Kidney (tissue), 14 donors: ENCODE measurements around the gene CFB. TPM values are rescaled to one million over a fixed set of nuclear protein-coding genes. Genes with fewer than 3 reads are reported as not detected.

ENCODE experiments used
- DNase-seq, 5 donors: peaks; one replicate each; pipeline ENCODE4 v3.0.0-alpha.2; 2013 to 2020
- FAIRE-seq: peaks from 2 replicates; lab custom pipeline; 2012; peaks lifted over from hg19 to GRCh38; lab: Jason Lieb, UNC
- H3K27ac ChIP-seq, 2 donors: one replicate each; pipeline ENCODE4 v1.7.0; 2013; ENCODE audit warnings: low read depth in 2 of 2, low read length in 2 of 2, inconsistent platforms in 1 of 2
- H3K27me3 ChIP-seq: one replicate; pipeline ENCODE4 v1.7.1; 2013; ENCODE audit warnings: low read length, inconsistent platforms; ENCODE audit not compliant: control insufficient read depth, insufficient read depth
- H3K36me3 ChIP-seq, 3 donors: one replicate each; pipeline versions ENCODE4 v1.7.0 to v1.7.1; 2013; ENCODE audit warnings: low read length in 3 of 3, control low read depth in 1 of 3, inconsistent platforms in 1 of 3; ENCODE audit not compliant: insufficient read depth in 3 of 3, control insufficient read depth in 2 of 3
- H3K4me1 ChIP-seq, 3 donors: one replicate each; pipeline versions ENCODE4 v1.7.0 to v1.7.1; 2013; ENCODE audit warnings: low read length in 3 of 3, inconsistent platforms in 1 of 3, low read depth in 1 of 3; ENCODE audit not compliant: control insufficient read depth in 2 of 3, insufficient read depth in 2 of 3
- H3K4me3 ChIP-seq, 3 donors: one replicate each; pipeline versions ENCODE4 v1.7.0 to v1.8.1; 2013; ENCODE audit warnings: low read length in 3 of 3, control low read depth in 1 of 3, inconsistent platforms in 1 of 3
- H3K9ac ChIP-seq, 3 donors: one replicate each; pipeline versions ENCODE4 v1.7.0 to v1.7.1; 2013; ENCODE audit warnings: low read length in 3 of 3, control low read depth in 1 of 3, inconsistent platforms in 1 of 3
- H3K9me3 ChIP-seq, 3 donors: one replicate each; pipeline versions ENCODE4 v1.7.0 to v1.7.1; 2013; ENCODE audit warnings: low read length in 3 of 3, control low read depth in 1 of 3, inconsistent platforms in 1 of 3; ENCODE audit not compliant: control insufficient read depth in 2 of 3, insufficient read depth in 1 of 3
- CTCF ChIP-seq: IDR thresholded peaks from 3 replicates; pipeline ENCODE4 v1.5.1; 2012; ENCODE audit warnings: mild to moderate bottlenecking, moderate library complexity, borderline replicate concordance; ENCODE audit not compliant: insufficient read depth; ENCODE audit errors: extremely low read depth
- intact Hi-C: fragments of 100-400 bp; cut with DNase I; formaldehyde crosslinking; loops from one replicate; pipeline ENCODE4 v1.11.1; 2022
- polyA plus RNA-seq: library from polyadenylated mRNA; stranded (reverse); fragments of 350-450 nt; fragmentation: Illumina TruSeq; extraction: RNeasy Lipid Tissue Mini Kit (QIAGEN cat#74804); gene quantifications from one replicate; pipeline ENCODE4 v1.2.3, GENCODE V29; 2014; ENCODE audit warnings: low read depth, low replicate concordance; ENCODE audit not compliant: insufficient read depth
- total RNA-seq: library from RNA; stranded (reverse); fragmentation: NEBNext Ultra II Directional; extraction: Animal tissue kit (Norgen Biotek cat#: 25700); gene quantifications from one replicate; pipeline ENCODE4 v1.2.1, GENCODE V29; 2021
- donor health status: control.
- donor health status: control.
- donor health status: control.
- donor health status: control.
- donor health status: control.
- donor health status: DM: yes; HTN: yes; CAD: no.
- donor health status: Normal renal cell carcinoma (clear cell type).

Gene CFB
- total and polyA plus RNA-seq, 2 donors from 2014 or later: 154 to 200 TPM

DNA sequence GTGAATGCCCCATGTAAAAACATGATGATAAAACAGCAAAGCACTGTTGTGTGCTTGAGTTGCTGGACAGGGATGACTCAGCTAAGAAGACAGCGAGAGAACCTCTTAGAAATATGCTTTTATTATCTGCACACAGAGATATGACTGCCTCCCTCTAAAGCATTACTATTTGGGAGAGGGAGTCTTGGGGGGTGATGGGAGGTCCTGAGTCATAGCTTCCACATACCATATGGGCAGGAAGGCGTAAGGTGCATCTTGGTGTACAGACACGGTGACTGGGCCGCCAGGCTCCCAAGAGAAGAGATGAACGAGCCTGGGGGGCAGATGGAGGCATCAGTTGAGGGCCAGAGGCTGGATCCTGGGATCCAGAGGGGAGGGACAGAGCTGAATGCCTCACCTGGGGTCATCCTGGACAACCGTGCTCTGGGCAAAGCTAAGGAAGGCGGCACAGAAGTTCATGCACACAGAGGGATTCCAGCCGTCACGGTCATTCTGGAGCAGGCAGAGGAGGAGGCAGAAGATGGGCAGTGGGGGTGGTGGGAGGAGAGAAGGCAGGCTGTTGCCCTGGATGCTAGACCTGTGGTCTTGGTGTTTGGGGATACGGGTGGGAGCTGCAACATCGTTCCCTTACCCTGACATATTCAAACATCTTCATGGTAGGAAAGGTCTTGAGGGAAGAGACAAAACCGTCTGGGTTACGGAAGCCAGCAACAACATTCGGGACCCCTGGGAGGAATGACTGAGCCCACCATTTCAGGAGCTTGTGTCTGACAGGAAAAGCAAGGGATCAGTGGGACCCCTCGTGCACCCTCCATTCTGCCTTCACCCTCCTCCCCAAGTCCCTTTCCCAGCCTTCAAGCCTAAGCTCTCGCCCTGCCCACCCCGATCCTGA is 24.1 kb downstream of the CFB start:
- H3K36me3 ChIP-seq: peaks cover 4 to 30% (median 27%) of the 10 kb centered on the region in 3 donors
- DNase-seq: no peak
- no peak overlapping the region for H3K27ac ChIP-seq
- no peak overlapping the region for H3K9ac ChIP-seq
- FAIRE-seq: no peak
- TF ChIP-seq CTCF: no peak
- H3K9me3 ChIP-seq: no peaks in the 10 kb centered on the region
- intact Hi-C loops: no loop called here
- peak overlapping the region in 1 of 3 donors; percentile 80 for H3K4me3 ChIP-seq
- H3K4me1 ChIP-seq: peaks cover 0 to 26% (median 4%) of the 10 kb centered on the region in 3 donors
- no peaks in the 10 kb centered on the region for H3K27me3 ChIP-seq

- H3K36me3 ChIP-seq: peaks cover 4 to 27% (median 24%) of the 10 kb centered on the region in 3 donors
- FAIRE-seq: no peak
- peak overlapping the region; percentile 94 to 99 for H3K27ac ChIP-seq
- peaks cover 0 to 26% (median 4%) of the 10 kb centered on the region in 3 donors for H3K4me1 ChIP-seq
- no peak for TF ChIP-seq CTCF
- H3K4me3 ChIP-seq: peak overlapping the region; percentile 80 to 98 (median 89)
- H3K27me3 ChIP-seq: no peaks in the 10 kb centered on the region
- H3K9ac ChIP-seq: peak overlapping the region; percentile 48 to 98 (median 74)
- DNase-seq: peak in 1 of 5 donors; percentile 84
- no peaks in the 10 kb centered on the region for H3K9me3 ChIP-seq
- intact Hi-C loops: no loop called here
Measured at GRCh38 chr6:31970604-31971271, 24.8 kb downstream of the CFB start.

GRCh38 chr6:31971279-31971992 is 25.5 kb downstream of the CFB start:
- FAIRE-seq: no peak
- H3K9me3 ChIP-seq: no peaks in the 10 kb centered on the region
- peak overlapping the region; percentile 94 to 99 for H3K27ac ChIP-seq
- peak overlapping the region; percentile 80 to 98 (median 89) for H3K4me3 ChIP-seq
- H3K27me3 ChIP-seq: no peaks in the 10 kb centered on the region
- no peak for TF ChIP-seq CTCF
- peaks cover 0 to 26% (median 4%) of the 10 kb centered on the region in 3 donors for H3K4me1 ChIP-seq
- H3K36me3 ChIP-seq: peaks cover 4 to 24% (median 23%) of the 10 kb centered on the region in 3 donors
- DNase-seq: peak in 2 of 5 donors; percentile 58 to 79
- intact Hi-C loops: no loop called here
- H3K9ac ChIP-seq: peak overlapping the region; percentile 48 to 98 (median 74)
